IMR-90 (cell line): ENCODE measurements around the gene CYFIP2. TPM values are rescaled to one million over a fixed set of nuclear protein-coding genes. Genes with fewer than 3 reads are reported as not detected.

ENCODE experiments used
- ATAC-seq: fragments of 200-7000 bp; cut with Tn5 transposase; 2 replicates; pipeline ENCODE4 v1.9.1; 2020; ENCODE audit warnings: low read depth, mild to moderate bottlenecking, moderate library complexity
- BruUV-seq: library from RNA; stranded (reverse); fragments of 400-500 nt; replicated peaks from 2 replicates; lab custom pipeline; 2021; lab: Mats Ljungman, UMichigan
- CTCF ChIA-PET: fragments of 300-600 bp; formaldehyde crosslinking; extraction: SDS; loops from one replicate; lab custom pipeline; 2021; ENCODE audit warnings: antibody characterized with exemption; lab: Yijun Ruan, JAX
- POLR2A ChIA-PET: fragments of 300-600 bp; sonication (Branson Sonifier 250); formaldehyde crosslinking; loops from one replicate; lab custom pipeline; 2022; ENCODE audit warnings: antibody characterized with exemption; ENCODE audit not compliant: unreplicated experiment; lab: Charles Lee
- DNase-seq: peaks from one replicate; pipeline ENCODE4 v3.0.0; 2013
- H2AFZ ChIP-seq: replicated peaks from 2 replicates; pipeline ENCODE3; 2013; ENCODE audit warnings: low read length, mild to moderate bottlenecking; ENCODE audit not compliant: poor library complexity
- H2AK5ac ChIP-seq: 2 replicates; pipeline ENCODE4 v1.6.1; 2013; ENCODE audit warnings: low read depth, low read length, inconsistent platforms
- H2AK9ac ChIP-seq: replicated peaks from 2 replicates; pipeline ENCODE3; 2013; ENCODE audit warnings: mild to moderate bottlenecking, low read depth, low read length, moderate library complexity; ENCODE audit not compliant: poor library complexity
- H2BK120ac ChIP-seq: 2 replicates; pipeline ENCODE4 v1.6.1; 2013; ENCODE audit warnings: low read depth, low read length, inconsistent platforms
- H2BK15ac ChIP-seq: 3 replicates; pipeline ENCODE4 v1.6.1; 2013; ENCODE audit warnings: low read depth, low read length, inconsistent platforms
- H2BK20ac ChIP-seq: 2 replicates; pipeline ENCODE4 v1.6.1; 2013; ENCODE audit warnings: low read depth, mild to moderate bottlenecking, inconsistent platforms, low read length, moderate library complexity
- H2BK5ac ChIP-seq: 2 replicates; pipeline ENCODE4 v1.6.1; 2013; ENCODE audit warnings: mild to moderate bottlenecking, low read depth, low read length, inconsistent platforms; ENCODE audit not compliant: poor library complexity, severe bottlenecking
- H3K14ac ChIP-seq: replicated peaks from 2 replicates; pipeline ENCODE4 v1.6.1; 2013; ENCODE audit warnings: low read depth, low read length, inconsistent platforms
- H3K18ac ChIP-seq: 2 replicates; pipeline ENCODE4 v1.6.1; 2013; ENCODE audit warnings: low read depth, low read length, control low read depth
- H3K23ac ChIP-seq: 2 replicates; pipeline ENCODE4 v1.6.1; 2013; ENCODE audit warnings: low read depth, low read length, inconsistent platforms
- H3K27ac ChIP-seq: 2 replicates; pipeline ENCODE4 v1.5.1; 2013; ENCODE audit warnings: mild to moderate bottlenecking, control low read depth, low read length; ENCODE audit not compliant: insufficient read depth
- H3K27me3 ChIP-seq: 2 replicates; pipeline ENCODE4 v1.6.1; 2013; ENCODE audit warnings: low read length; ENCODE audit not compliant: control insufficient read depth, insufficient read depth
- H3K36me3 ChIP-seq: 2 replicates; pipeline ENCODE4 v1.6.1; 2013; ENCODE audit warnings: low read length, mixed read lengths; ENCODE audit not compliant: control insufficient read depth, insufficient read depth
- H3K4ac ChIP-seq: 2 replicates; pipeline ENCODE4 v1.6.1; 2013; ENCODE audit warnings: low read depth, low read length, inconsistent platforms
- H3K4me1 ChIP-seq: 2 replicates; pipeline ENCODE4 v1.6.1; 2013; ENCODE audit warnings: low read length, mixed read lengths; ENCODE audit not compliant: control insufficient read depth, insufficient read depth
- H3K4me2 ChIP-seq: 2 replicates; pipeline ENCODE4 v1.6.1; 2013; ENCODE audit warnings: low read depth, mild to moderate bottlenecking, control low read depth, low read length, moderate library complexity
- H3K4me3 ChIP-seq: 2 replicates; pipeline ENCODE4 v1.5.1; 2013; ENCODE audit warnings: low read depth, mild to moderate bottlenecking, control low read depth, low read length, moderate library complexity; ENCODE audit not compliant: insufficient read depth
- H3K56ac ChIP-seq: 2 replicates; pipeline ENCODE4 v1.6.1; 2013; ENCODE audit warnings: low read length, inconsistent platforms; ENCODE audit not compliant: insufficient read depth; ENCODE audit errors: extremely low read depth
- H3K79me1 ChIP-seq, 2 experiments: 2 replicates each; pipeline ENCODE4 v1.6.1; 2013; ENCODE audit warnings: low read length in 2 of 2, inconsistent platforms in 1 of 2, low read depth in 1 of 2
- H3K9ac ChIP-seq: 2 replicates; pipeline ENCODE4 v1.6.1; 2013; ENCODE audit warnings: low read depth, low read length, control low read depth
- H3K9me1 ChIP-seq: 2 replicates; pipeline ENCODE4 v1.6.1; 2013; ENCODE audit warnings: low read length, inconsistent platforms; ENCODE audit not compliant: insufficient read depth
- H3K9me3 ChIP-seq: 2 replicates; pipeline ENCODE4 v1.6.1; 2013; ENCODE audit warnings: low read length; ENCODE audit not compliant: control insufficient read depth, insufficient read depth
- H4K20me1 ChIP-seq: 2 replicates; pipeline ENCODE4 v1.6.1; 2013; ENCODE audit warnings: low read length, inconsistent platforms; ENCODE audit not compliant: insufficient read depth
- H4K5ac ChIP-seq: 2 replicates; pipeline ENCODE4 v1.6.1; 2013; ENCODE audit warnings: mild to moderate bottlenecking, low read depth, low read length, control low read depth
- H4K8ac ChIP-seq, 2 experiments: 2 replicates each; pipeline ENCODE4 v1.6.1; 2013; ENCODE audit warnings: low read depth in 2 of 2, low read length in 2 of 2, control low read depth in 1 of 2, inconsistent platforms in 1 of 2
- H4K91ac ChIP-seq: 2 replicates; pipeline ENCODE4 v1.6.1; 2013; ENCODE audit warnings: low read depth, low read length, inconsistent platforms; ENCODE audit not compliant: insufficient read depth
- WGBS, 2 experiments: methylation state at CpG; one replicate each; pipeline versions ENCODE4 v1.1.5 to v1.1.7; 2013; ENCODE audit warnings: missing lambda C conversion rate in 2 of 2; ENCODE audit not compliant: insufficient read length in 1 of 2; ENCODE audit errors: extremely low coverage in 2 of 2; 5-methylcytosine and 5-hydroxymethylcytosine counted together
- dilution Hi-C: fragments of 300-500 bp; cut with HindIII; formaldehyde crosslinking; loops from one replicate; pipeline ENCODE4 v1.14.3; 2018; ENCODE audit warnings: low sequenced_read_pairs; ENCODE audit not compliant: unreplicated experiment
- in situ Hi-C: fragments of 300-500 bp; cut with MboI; formaldehyde crosslinking; loops from 3 replicates; pipeline ENCODE4 v1.14.3; 2019; ENCODE audit warnings: low sequenced_read_pairs, inconsistent platforms, mixed read lengths
- intact Hi-C: fragments of 100-400 bp; cut with micrococcal nuclease; formaldehyde crosslinking; loops from 2 replicates; pipeline ENCODE4 v1.10.0; 2022
- polyA plus RNA-seq, 3 experiments: library from polyadenylated mRNA; depleted of rRNA; stranded (reverse); fragments of >200 nt; gene quantifications; 2 replicates each; pipeline ENCODE4 v1.2.3, GENCODE V29; 2012; ENCODE audit warnings: low replicate concordance in 1 of 3
- total RNA-seq: library from RNA; depleted of rRNA; stranded (reverse); fragments of >200 nt; gene quantifications from 2 replicates; pipeline ENCODE4 v1.2.3, GENCODE V29; 2012
- TF ChIP-seq, protein P1 (sequence below): conservative IDR thresholded peaks from 2 replicates; pipeline ENCODE4 v1.5.1; 2012; ENCODE audit warnings: mild to moderate bottlenecking, low read depth, low read length, improper control_type of control experiment

The CYFIP2 gene
- total and polyA plus RNA-seq, 2 of the 4 experiments (the other 2 are of a cell fraction): 6.8 to 13.4 TPM

DNA sequence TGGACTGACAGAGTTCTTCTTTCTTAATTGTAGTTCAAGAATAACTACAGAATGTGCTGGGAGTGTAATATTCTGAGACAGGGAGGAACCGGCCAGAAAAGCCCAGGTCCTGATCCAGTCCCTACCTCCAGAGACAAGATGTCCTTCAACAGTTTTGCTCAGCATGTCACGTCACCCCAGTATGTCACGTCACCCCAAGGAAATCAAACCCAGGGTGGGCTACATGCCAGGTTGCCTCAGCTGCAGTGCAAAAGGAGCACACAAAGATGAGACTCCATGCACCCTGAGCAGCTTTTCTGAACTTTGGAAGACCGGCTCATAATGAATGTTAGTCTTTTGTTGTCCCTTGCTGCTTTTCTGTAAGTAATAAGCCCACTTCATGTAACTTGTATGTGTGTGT lies 168.2 kb downstream of the CYFIP2 start:
- no peaks in the 10 kb centered on the region for H3K27me3 ChIP-seq
- H3K79me1 ChIP-seq: no peaks in the 10 kb centered on the region
- H3K4me1 ChIP-seq: no peaks in the 10 kb centered on the region
- no peak overlapping the region for H3K4me2 ChIP-seq
- H4K8ac ChIP-seq: no peak overlapping the region
- no peaks in the 10 kb centered on the region for H3K9me1 ChIP-seq
- H3K9ac ChIP-seq: no peak overlapping the region
- dilution Hi-C loops: no loop called here
- 92% methylated on average over 2 of the region's 4 CpGs; no CpG with 5 or more reads in 1 of the 2 experiments for WGBS, 2 experiments
- intact Hi-C loops: no loop called here
- H3K18ac ChIP-seq: no peak overlapping the region
- no peaks in the 10 kb centered on the region for H3K9me3 ChIP-seq
- H3K36me3 ChIP-seq: no peaks in the 10 kb centered on the region
- H3K56ac ChIP-seq: no peak overlapping the region
- no peak overlapping the region for H2BK20ac ChIP-seq
- ATAC-seq (no peak), DNase-seq (no peak)
- no peak overlapping the region for H3K4me3 ChIP-seq
- no peak overlapping the region for H4K91ac ChIP-seq
- no peak overlapping the region for H4K5ac ChIP-seq
- H3K27ac ChIP-seq: no peak overlapping the region
- no peak overlapping the region for H2AK5ac ChIP-seq
- no peak overlapping the region for H2BK15ac ChIP-seq
- H4K20me1 ChIP-seq: no peaks in the 10 kb centered on the region
- in situ Hi-C loops: no loop called here
- H2AK9ac ChIP-seq: no peak overlapping the region
- no peak overlapping the region for H2AFZ ChIP-seq
- 0 out of 2 replicates have a peak overlapping the region, but pooled peaks have one; percentile 20 for H3K4ac ChIP-seq
- TF ChIP-seq, protein P1, sequence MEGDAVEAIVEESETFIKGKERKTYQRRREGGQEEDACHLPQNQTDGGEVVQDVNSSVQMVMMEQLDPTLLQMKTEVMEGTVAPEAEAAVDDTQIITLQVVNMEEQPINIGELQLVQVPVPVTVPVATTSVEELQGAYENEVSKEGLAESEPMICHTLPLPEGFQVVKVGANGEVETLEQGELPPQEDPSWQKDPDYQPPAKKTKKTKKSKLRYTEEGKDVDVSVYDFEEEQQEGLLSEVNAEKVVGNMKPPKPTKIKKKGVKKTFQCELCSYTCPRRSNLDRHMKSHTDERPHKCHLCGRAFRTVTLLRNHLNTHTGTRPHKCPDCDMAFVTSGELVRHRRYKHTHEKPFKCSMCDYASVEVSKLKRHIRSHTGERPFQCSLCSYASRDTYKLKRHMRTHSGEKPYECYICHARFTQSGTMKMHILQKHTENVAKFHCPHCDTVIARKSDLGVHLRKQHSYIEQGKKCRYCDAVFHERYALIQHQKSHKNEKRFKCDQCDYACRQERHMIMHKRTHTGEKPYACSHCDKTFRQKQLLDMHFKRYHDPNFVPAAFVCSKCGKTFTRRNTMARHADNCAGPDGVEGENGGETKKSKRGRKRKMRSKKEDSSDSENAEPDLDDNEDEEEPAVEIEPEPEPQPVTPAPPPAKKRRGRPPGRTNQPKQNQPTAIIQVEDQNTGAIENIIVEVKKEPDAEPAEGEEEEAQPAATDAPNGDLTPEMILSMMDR: no peak
- POLR2A ChIA-PET: no interaction called here
- H3K23ac ChIP-seq: no peak overlapping the region
- CTCF ChIA-PET: interaction anchor here (1.1 kb wide), 1 partner anchor 38 kb away, joined by 4 read pairs; no protein-coding TSS in a partner anchor
- no peak overlapping the region for H3K14ac ChIP-seq
- no peak overlapping the region for H2BK5ac ChIP-seq
- H2BK120ac ChIP-seq: no peak overlapping the region
- no TSS peak for BruUV-seq
